BLaER1 (cell line): ENCODE results near the gene PLAGL2.

Experiments used
- H3K27ac ChIP-seq: shearing (Covaris generic); formaldehyde crosslinking; 2 replicates; pipeline ENCODE4 v1.8.1; 2022
- H3K27me3 ChIP-seq: shearing (Covaris generic); formaldehyde crosslinking; 2 replicates; pipeline ENCODE4 v1.8.1; 2022
- H3K36me3 ChIP-seq: shearing (Covaris generic); formaldehyde crosslinking; 2 replicates; pipeline ENCODE4 v1.8.1; 2022
- H3K4me1 ChIP-seq: shearing (Covaris generic); formaldehyde crosslinking; 2 replicates; pipeline ENCODE4 v1.8.1; 2022
- H3K4me2 ChIP-seq: shearing (Covaris generic); formaldehyde crosslinking; 2 replicates; pipeline ENCODE4 v1.8.1; 2022
- H3K4me3 ChIP-seq: shearing (Covaris generic); formaldehyde crosslinking; 2 replicates; pipeline ENCODE4 v1.8.1; 2022
- H3K9ac ChIP-seq: shearing (Covaris generic); formaldehyde crosslinking; 2 replicates; pipeline ENCODE4 v1.8.1; 2022
- H3K9me3 ChIP-seq: shearing (Covaris generic); formaldehyde crosslinking; 2 replicates; pipeline ENCODE4 v1.8.1; 2022
- H4K20me1 ChIP-seq: shearing (Covaris generic); formaldehyde crosslinking; 2 replicates; pipeline ENCODE4 v1.8.1; 2022
- Cebpa-rat ChIP-seq: shearing (Covaris generic); IDR thresholded peaks from 2 replicates; pipeline ENCODE4 v1.8.1; 2022

The PLAGL2 gene

GRCh38 chr20:32240205-32240604, 32.7 kb upstream of the PLAGL2 start:
- H3K4me3 ChIP-seq, result no peak overlapping the region

GRCh38 chr20:32238483-32239425, 31.2 kb upstream of the PLAGL2 start:
- no peak for TF ChIP-seq Cebpa-rat
- H3K4me2 ChIP-seq, result peak overlapping the region; percentile 71
- H3K27me3 ChIP-seq, result no peaks in the 10 kb centered on the region
- H4K20me1 ChIP-seq, result no peaks in the 10 kb centered on the region
- H3K9ac ChIP-seq, result no peak overlapping the region
- no peak overlapping the region for H3K4me3 ChIP-seq
- peaks cover 34% of the 10 kb centered on the region for H3K4me1 ChIP-seq
- peaks cover 38% of the 10 kb centered on the region for H3K36me3 ChIP-seq
- H3K27ac ChIP-seq, result no peak overlapping the region
- no peaks in the 10 kb centered on the region for H3K9me3 ChIP-seq

More at GRCh38 chr20:32240205-32240604, 32.7 kb upstream of the PLAGL2 start:
- H3K9me3 ChIP-seq, result no peaks in the 10 kb centered on the region
- no peak for TF ChIP-seq Cebpa-rat
- H3K9ac ChIP-seq, result no peak overlapping the region
- no peaks in the 10 kb centered on the region for H4K20me1 ChIP-seq
- H3K36me3 ChIP-seq, result peaks cover 23% of the 10 kb centered on the region
- peaks cover 34% of the 10 kb centered on the region for H3K4me1 ChIP-seq
- H3K27me3 ChIP-seq, result no peaks in the 10 kb centered on the region
- H3K4me2 ChIP-seq, result peak overlapping the region; percentile 71
- H3K27ac ChIP-seq, result no peak overlapping the region

- no peak for TF ChIP-seq Cebpa-rat
- no peaks in the 10 kb centered on the region for H3K9me3 ChIP-seq
- no peak overlapping the region for H3K27ac ChIP-seq
- no peak overlapping the region for H3K4me2 ChIP-seq
- H3K4me3 ChIP-seq, result no peak overlapping the region
- H3K36me3 ChIP-seq, result peaks cover 51% of the 10 kb centered on the region
- peaks cover 34% of the 10 kb centered on the region for H3K4me1 ChIP-seq
- no peaks in the 10 kb centered on the region for H3K27me3 ChIP-seq
- H4K20me1 ChIP-seq, result no peaks in the 10 kb centered on the region
- H3K9ac ChIP-seq, result no peak overlapping the region
Observed at GRCh38 chr20:32237419-32237818, 29.9 kb upstream of the PLAGL2 start.

- H3K27me3 ChIP-seq, result no peaks in the 10 kb centered on the region
- H3K9me3 ChIP-seq, result no peaks in the 10 kb centered on the region
- H3K4me1 ChIP-seq, result peaks cover 31% of the 10 kb centered on the region
- no peak overlapping the region for H3K27ac ChIP-seq
- H3K4me3 ChIP-seq, result no peak overlapping the region
- H4K20me1 ChIP-seq, result no peaks in the 10 kb centered on the region
- no peak overlapping the region for H3K9ac ChIP-seq
- peaks cover 57% of the 10 kb centered on the region for H3K36me3 ChIP-seq
- H3K4me2 ChIP-seq, result no peak overlapping the region
- no peak for TF ChIP-seq Cebpa-rat
Observed at GRCh38 chr20:32236819-32237218, 29.3 kb upstream of the PLAGL2 start.

- H3K9ac ChIP-seq, result no peak overlapping the region
- H4K20me1 ChIP-seq, result no peaks in the 10 kb centered on the region
- H3K36me3 ChIP-seq, result peaks cover 65% of the 10 kb centered on the region
- H3K4me1 ChIP-seq, result peaks cover 23% of the 10 kb centered on the region
- no peak overlapping the region for H3K27ac ChIP-seq
- H3K27me3 ChIP-seq, result no peaks in the 10 kb centered on the region
- no peak overlapping the region for H3K4me3 ChIP-seq
- no peak for TF ChIP-seq Cebpa-rat
- no peak overlapping the region for H3K4me2 ChIP-seq
- no peaks in the 10 kb centered on the region for H3K9me3 ChIP-seq
Observed at GRCh38 chr20:32236048-32236533, 28.5 kb upstream of the PLAGL2 start.

- H3K4me2 ChIP-seq, result no peak overlapping the region
- H3K9me3 ChIP-seq, result no peaks in the 10 kb centered on the region
- H3K4me1 ChIP-seq, result peaks cover 17% of the 10 kb centered on the region
- H3K9ac ChIP-seq, result no peak overlapping the region
- peaks cover 71% of the 10 kb centered on the region for H3K36me3 ChIP-seq
- no peak overlapping the region for H3K4me3 ChIP-seq
- no peak for TF ChIP-seq Cebpa-rat
- no peaks in the 10 kb centered on the region for H4K20me1 ChIP-seq
- no peak overlapping the region for H3K27ac ChIP-seq
- H3K27me3 ChIP-seq, result no peaks in the 10 kb centered on the region
Observed at GRCh38 chr20:32235331-32236047, 27.9 kb upstream of the PLAGL2 start.

- no peaks in the 10 kb centered on the region for H3K27me3 ChIP-seq
Observed at GRCh38 chr20:32234135-32234808, 26.7 kb upstream of the PLAGL2 start.

GRCh38 chr20:32233286-32233685, 25.7 kb upstream of the PLAGL2 start:
- no peak overlapping the region for H3K4me3 ChIP-seq
- H3K27me3 ChIP-seq, result no peaks in the 10 kb centered on the region
- H3K4me1 ChIP-seq, result no peaks in the 10 kb centered on the region
- H3K9me3 ChIP-seq, result no peaks in the 10 kb centered on the region
- no peak for TF ChIP-seq Cebpa-rat
- H3K9ac ChIP-seq, result no peak overlapping the region
- H4K20me1 ChIP-seq, result no peaks in the 10 kb centered on the region
- H3K27ac ChIP-seq, result no peak overlapping the region
- H3K36me3 ChIP-seq, result peaks cover 93% of the 10 kb centered on the region
- H3K4me2 ChIP-seq, result no peak overlapping the region

More at GRCh38 chr20:32234135-32234808, 26.7 kb upstream of the PLAGL2 start:
- H3K4me2 ChIP-seq, result no peak overlapping the region
- H3K4me3 ChIP-seq, result no peak overlapping the region
- H3K9me3 ChIP-seq, result no peaks in the 10 kb centered on the region
- no peak for TF ChIP-seq Cebpa-rat
- H3K27ac ChIP-seq, result no peak overlapping the region
- peaks cover 5% of the 10 kb centered on the region for H3K4me1 ChIP-seq
- H4K20me1 ChIP-seq, result no peaks in the 10 kb centered on the region
- peaks cover 83% of the 10 kb centered on the region for H3K36me3 ChIP-seq
- no peak overlapping the region for H3K9ac ChIP-seq

- no peaks in the 10 kb centered on the region for H3K27me3 ChIP-seq
- no peak overlapping the region for H3K9ac ChIP-seq
- H3K4me1 ChIP-seq, result no peaks in the 10 kb centered on the region
- no peak overlapping the region for H3K4me3 ChIP-seq
- TF ChIP-seq Cebpa-rat, result no peak
- peaks cover 100% of the 10 kb centered on the region for H3K36me3 ChIP-seq
- no peak overlapping the region for H3K4me2 ChIP-seq
- H4K20me1 ChIP-seq, result no peaks in the 10 kb centered on the region
- no peak overlapping the region for H3K27ac ChIP-seq
- no peaks in the 10 kb centered on the region for H3K9me3 ChIP-seq
Observed at GRCh38 chr20:32232326-32232886, 24.9 kb upstream of the PLAGL2 start.
